ENCODE data around the gene XRRA1. TPM values are rescaled to one million over a fixed set of nuclear protein-coding genes. Genes with fewer than 3 reads are reported as not detected.

XRRA1 gene
- total and polyA plus RNA-seq, 2 of the 4 experiments (the other 2 are of a cell fraction): 5.4 to 6.3 TPM

- no peak overlapping the region for H2BK20ac ChIP-seq (ENCODE audit: low read depth, low read length)
- dilution Hi-C loops (cut with HindIII; ENCODE audit: low sequenced_read_pairs, unreplicated experiment) (no loop called here), intact Hi-C loops (cut with micrococcal nuclease) (no loop called here), in situ Hi-C loops (cut with MboI; ENCODE audit: low sequenced_read_pairs) (no loop called here)
- H3K9me1 ChIP-seq (ENCODE audit: insufficient read depth, low read length): peaks cover 26% of the 10 kb centered on the region
- H2BK120ac ChIP-seq (ENCODE audit: low read depth, low read length): no peak overlapping the region
- no TSS peak for BruUV-seq (replicated peaks)
- no peak overlapping the region for H3K27ac ChIP-seq (ENCODE audit: insufficient read depth, low read length)
- H3K4me3 ChIP-seq (ENCODE audit: insufficient read depth, low read depth, low read length): no peak overlapping the region
- H3K18ac ChIP-seq (ENCODE audit: low read depth, low read length): no peak overlapping the region
- no CpG with 5 or more reads among the region's 4 CpGs for WGBS, 2 experiments (ENCODE audit: extremely low coverage in 2 of 2, insufficient read length in 1 of 2)
- no peaks in the 10 kb centered on the region for H3K27me3 ChIP-seq (ENCODE audit: control insufficient read depth, insufficient read depth, low read length)
- peaks cover 3 to 19% of the 10 kb centered on the region in 2 experiments; a peak in 3 of 4 replicates for H3K79me1 ChIP-seq (ENCODE audit: low read depth in 1 of 2, low read length in 2 of 2)
- no peak overlapping the region for H2BK5ac ChIP-seq (ENCODE audit: low read depth, low read length, poor library complexity, severe bottlenecking)
- H3K4me2 ChIP-seq (ENCODE audit: low read depth, low read length): no peak overlapping the region
- no peak overlapping the region for H3K4ac ChIP-seq (ENCODE audit: low read depth, low read length)
- no peak overlapping the region for H3K9ac ChIP-seq (ENCODE audit: low read depth, low read length)
- H3K4me1 ChIP-seq (ENCODE audit: control insufficient read depth, insufficient read depth, low read length): peaks cover 7% of the 10 kb centered on the region
- no peak overlapping the region for H4K91ac ChIP-seq (ENCODE audit: insufficient read depth, low read depth, low read length)
- H2AK5ac ChIP-seq (ENCODE audit: low read depth, low read length): no peak overlapping the region
- ChIA-PET POLR2A (ENCODE audit: unreplicated experiment) (no interaction called here), CTCF (no interaction called here)
- no peak overlapping the region for H4K5ac ChIP-seq (ENCODE audit: low read depth, low read length)
- no peaks in the 10 kb centered on the region for H3K9me3 ChIP-seq (ENCODE audit: control insufficient read depth, insufficient read depth, low read length)
- no peak for TF ChIP-seq NFE2L2 (IDR thresholded peaks at IDR 0.05; ENCODE audit: low read depth, low read length)
- no peak for TF ChIP-seq SMC3 (IDR thresholded peaks at IDR 0.05; ENCODE audit: low read depth, low read length)
- TF ChIP-seq POLR2A (IDR thresholded peaks at IDR 0.05; ENCODE audit: low read depth, low read length): no peak
- no peak for TF ChIP-seq ELK1 (IDR thresholded peaks at IDR 0.05; ENCODE audit: borderline replicate concordance, low read depth, low read length)
- no peak for TF ChIP-seq RCOR1 (IDR thresholded peaks at IDR 0.05; ENCODE audit: insufficient replicate concordance, low read length)
- no peak for TF ChIP-seq MAFK (IDR thresholded peaks at IDR 0.05; ENCODE audit: low read depth, low read length)
- no peak for TF ChIP-seq BHLHE40 (IDR thresholded peaks at IDR 0.05; ENCODE audit: low read depth, low read length)
- H2BK15ac ChIP-seq (ENCODE audit: low read depth, low read length): no peak overlapping the region
- H3K56ac ChIP-seq (ENCODE audit: extremely low read depth, insufficient read depth, low read length): no peak overlapping the region
- H4K20me1 ChIP-seq (ENCODE audit: insufficient read depth, low read length): peaks cover 4% of the 10 kb centered on the region; the same call in 1 of the 2 replicates
- no peak overlapping the region for H3K14ac ChIP-seq (replicated peaks; ENCODE audit: low read depth, low read length)
- DNase-seq (no peak), ATAC-seq (ENCODE audit: low read depth) (no peak)
- no peak overlapping the region for H4K8ac ChIP-seq (ENCODE audit: low read depth in 2 of 2, low read length in 2 of 2)
- no peak overlapping the region for H2AFZ ChIP-seq (replicated peaks; ENCODE audit: low read length, poor library complexity)
- H3K23ac ChIP-seq (ENCODE audit: low read depth, low read length): no peak overlapping the region
- H3K36me3 ChIP-seq (ENCODE audit: control insufficient read depth, insufficient read depth, low read length): peaks cover 39% of the 10 kb centered on the region
- no peak overlapping the region for H2AK9ac ChIP-seq (replicated peaks; ENCODE audit: low read depth, low read length, poor library complexity)
These were observed 104.0 kb downstream of the XRRA1 start for GRCh38 chr11:74844865-74845264.
